GM12892 (cell line): ENCODE measurements around the gene MED14.

Source experiments
- POLR2A ChIP-seq: IDR thresholded peaks from 2 replicates; pipeline ENCODE4 v1.6.1; 2011; ENCODE audit warnings: low read depth, low read length, control low read depth
- POLR2AphosphoS5 ChIP-seq: IDR thresholded peaks from 2 replicates; pipeline ENCODE4 v1.6.1; 2011; ENCODE audit warnings: low read depth, low read length, control low read depth
- TAF1 ChIP-seq: IDR thresholded peaks from 2 replicates; pipeline ENCODE4 v1.6.1; 2011; ENCODE audit warnings: low read depth, mild to moderate bottlenecking, control low read depth, low read length, borderline replicate concordance

GRCh38 chrX:40623139-40623536 lies 112.2 kb downstream of the MED14 start, which contains the start of gene MPC1L:
- TF ChIP-seq POLR2A (no peak), POLR2AphosphoS5 (no peak), TAF1 (no peak)
